Measurements from ENCODE around the gene HMCN2.

The HMCN2 gene

GRCh38 chr9:130328349-130328801 lies 62.8 kb downstream of the HMCN2 start:
- Mint-ChIP-seq H3K4me1 (peaks cover 75% of the 10 kb centered on the region), H3K27me3 (ENCODE audit: low read depth, poor library complexity) (peaks cover 26% of the 10 kb centered on the region), H3K9me3 (no peaks in the 10 kb centered on the region), H3K27ac (no peak overlapping the region), H3K4me3 (peak overlapping the region; percentile 28), H3K36me3 (ENCODE audit: low read depth) (no peaks in the 10 kb centered on the region)
- peak; percentile 58 for DNase-seq
- TF ChIP-seq, protein P1, sequence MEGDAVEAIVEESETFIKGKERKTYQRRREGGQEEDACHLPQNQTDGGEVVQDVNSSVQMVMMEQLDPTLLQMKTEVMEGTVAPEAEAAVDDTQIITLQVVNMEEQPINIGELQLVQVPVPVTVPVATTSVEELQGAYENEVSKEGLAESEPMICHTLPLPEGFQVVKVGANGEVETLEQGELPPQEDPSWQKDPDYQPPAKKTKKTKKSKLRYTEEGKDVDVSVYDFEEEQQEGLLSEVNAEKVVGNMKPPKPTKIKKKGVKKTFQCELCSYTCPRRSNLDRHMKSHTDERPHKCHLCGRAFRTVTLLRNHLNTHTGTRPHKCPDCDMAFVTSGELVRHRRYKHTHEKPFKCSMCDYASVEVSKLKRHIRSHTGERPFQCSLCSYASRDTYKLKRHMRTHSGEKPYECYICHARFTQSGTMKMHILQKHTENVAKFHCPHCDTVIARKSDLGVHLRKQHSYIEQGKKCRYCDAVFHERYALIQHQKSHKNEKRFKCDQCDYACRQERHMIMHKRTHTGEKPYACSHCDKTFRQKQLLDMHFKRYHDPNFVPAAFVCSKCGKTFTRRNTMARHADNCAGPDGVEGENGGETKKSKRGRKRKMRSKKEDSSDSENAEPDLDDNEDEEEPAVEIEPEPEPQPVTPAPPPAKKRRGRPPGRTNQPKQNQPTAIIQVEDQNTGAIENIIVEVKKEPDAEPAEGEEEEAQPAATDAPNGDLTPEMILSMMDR (IDR thresholded peaks at IDR 0.05): no peak

GRCh38 chr9:130329061-130329460 lies 63.5 kb downstream of the HMCN2 start:
- Mint-ChIP-seq H3K27me3 (ENCODE audit: low read depth, poor library complexity) (peaks cover 32% of the 10 kb centered on the region), H3K36me3 (ENCODE audit: low read depth) (no peaks in the 10 kb centered on the region), H3K9me3 (no peaks in the 10 kb centered on the region), H3K4me3 (peak overlapping the region; percentile 28), H3K4me1 (peaks cover 79% of the 10 kb centered on the region), H3K27ac (no peak overlapping the region)
- no peak for DNase-seq
- TF ChIP-seq, protein P1 (IDR thresholded peaks at IDR 0.05): no peak

DNA sequence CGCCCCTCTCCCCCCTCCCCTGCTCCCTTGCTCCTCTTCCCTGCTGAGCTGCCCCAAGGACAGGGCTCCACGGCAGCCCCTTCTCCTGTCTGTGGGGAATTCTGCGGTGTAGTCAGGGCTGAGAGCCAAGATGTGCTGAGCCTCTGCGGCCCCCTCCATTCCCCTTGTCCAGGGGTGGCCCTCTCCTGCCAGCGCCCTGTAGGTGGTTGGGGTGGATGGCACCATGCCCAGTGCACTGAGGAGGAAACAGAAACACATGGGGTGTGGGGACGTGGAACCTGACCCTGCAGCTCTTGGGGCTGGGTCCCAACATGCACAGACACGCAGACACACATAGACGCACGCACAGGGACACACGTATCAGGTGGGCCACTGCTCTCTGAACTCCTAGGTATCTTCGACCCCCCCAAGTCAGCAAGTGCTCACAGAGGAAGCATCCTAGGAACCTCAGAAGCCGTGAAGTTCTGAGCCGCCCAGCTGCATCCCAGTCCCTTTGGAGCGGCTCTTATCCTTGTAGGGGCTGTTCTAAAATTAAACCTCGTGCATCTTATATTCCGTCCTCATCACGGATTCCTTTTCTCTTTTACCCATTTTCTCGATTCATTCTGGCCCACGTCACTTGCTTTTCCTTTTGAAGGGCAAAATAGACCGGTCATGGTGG lies 64.8 kb downstream of the HMCN2 start:
- Mint-ChIP-seq H3K36me3 (ENCODE audit: low read depth) (no peaks in the 10 kb centered on the region), H3K27ac (no peak overlapping the region), H3K9me3 (no peaks in the 10 kb centered on the region), H3K4me1 (peaks cover 77% of the 10 kb centered on the region), H3K4me3 (no peak overlapping the region), H3K27me3 (ENCODE audit: low read depth, poor library complexity) (peaks cover 28% of the 10 kb centered on the region)
- TF ChIP-seq, protein P1 (IDR thresholded peaks at IDR 0.05): no peak
- no peak for DNase-seq

DNA sequence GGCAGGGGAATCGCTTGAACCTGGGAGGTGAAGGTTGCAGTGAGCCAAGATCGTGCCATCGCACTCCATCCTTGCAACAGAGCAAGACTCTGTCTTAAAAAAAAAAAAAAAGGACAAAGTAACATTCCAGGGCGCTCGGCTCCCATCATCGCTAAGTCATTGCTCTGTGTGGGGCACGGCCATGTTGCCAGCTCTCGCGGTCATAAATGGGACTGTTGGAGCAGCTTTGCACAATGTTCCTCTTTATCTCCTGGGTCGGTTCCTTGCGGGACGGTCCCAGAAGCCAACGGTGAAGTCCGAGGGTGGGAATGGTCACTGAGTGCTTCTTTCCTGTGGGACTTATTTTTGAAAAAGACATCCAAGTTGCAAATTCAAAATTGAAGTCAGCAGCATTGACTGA lies 65.5 kb downstream of the HMCN2 start:
- Mint-ChIP-seq H3K27ac (no peak overlapping the region), H3K4me1 (peaks cover 78% of the 10 kb centered on the region)

GRCh38 chr9:130331573-130331972 lies 66.0 kb downstream of the HMCN2 start:
- H3K27ac Mint-ChIP-seq: no peak overlapping the region
- H3K36me3 Mint-ChIP-seq (ENCODE audit: low read depth): no peaks in the 10 kb centered on the region
- no peak overlapping the region for H3K4me3 Mint-ChIP-seq
- H3K4me1 Mint-ChIP-seq: peaks cover 75% of the 10 kb centered on the region
- H3K9me3 Mint-ChIP-seq: no peaks in the 10 kb centered on the region
- H3K27me3 Mint-ChIP-seq (ENCODE audit: low read depth, poor library complexity): peaks cover 28% of the 10 kb centered on the region
- no peak for DNase-seq
- TF ChIP-seq, protein P1 (IDR thresholded peaks at IDR 0.05): no peak

More for the DNA sequence above, 65.5 kb downstream of the HMCN2 start:
- TF ChIP-seq, protein P1 (IDR thresholded peaks at IDR 0.05): no peak
- Mint-ChIP-seq H3K4me3 (no peak overlapping the region), H3K36me3 (ENCODE audit: low read depth) (no peaks in the 10 kb centered on the region), H3K27me3 (ENCODE audit: low read depth, poor library complexity) (peaks cover 30% of the 10 kb centered on the region), H3K9me3 (no peaks in the 10 kb centered on the region)
- DNase-seq: no peak

GRCh38 chr9:130332384-130332926 lies 66.9 kb downstream of the HMCN2 start:
- Mint-ChIP-seq H3K36me3 (ENCODE audit: low read depth) (no peaks in the 10 kb centered on the region), H3K9me3 (no peaks in the 10 kb centered on the region), H3K27ac (no peak overlapping the region), H3K27me3 (ENCODE audit: low read depth, poor library complexity) (peaks cover 24% of the 10 kb centered on the region), H3K4me3 (no peak overlapping the region), H3K4me1 (peaks cover 68% of the 10 kb centered on the region)
- TF ChIP-seq, protein P1 (IDR thresholded peaks at IDR 0.05): no peak
- no peak for DNase-seq

Measured in nephron progenitor cell (in vitro differentiated cells).